22Rv1 (cell line): Measurements from ENCODE around the gene MBNL2.

Experiments used
- CTCF ChIP-seq: fragments of 450-650 bp; IDR thresholded peaks from 2 replicates; pipeline ENCODE4 v1.5.1; 2017; ENCODE audit warnings: mild to moderate bottlenecking
- ZFX ChIP-seq: fragments of 450-650 bp; IDR thresholded peaks from 2 replicates; pipeline ENCODE4 v1.6.1; 2017; ENCODE audit warnings: antibody characterized with exemption, borderline replicate concordance

- TF ChIP-seq CTCF (no peak), ZFX (no peak)
Measured at GRCh38 chr13:97253581-97254293, 31.6 kb downstream of the MBNL2 start.
